ENCODE measurements around the gene CPXM2.

CPXM2 gene

GRCh38 chr10:123891144-123892071, at the start of gene CPXM2:
CPXM2 (minus strand) TSS chr10:123891807; CDS start chr10:123891659, 148 bp downstream.
- DNase-seq, result peak; percentile 47

DNA sequence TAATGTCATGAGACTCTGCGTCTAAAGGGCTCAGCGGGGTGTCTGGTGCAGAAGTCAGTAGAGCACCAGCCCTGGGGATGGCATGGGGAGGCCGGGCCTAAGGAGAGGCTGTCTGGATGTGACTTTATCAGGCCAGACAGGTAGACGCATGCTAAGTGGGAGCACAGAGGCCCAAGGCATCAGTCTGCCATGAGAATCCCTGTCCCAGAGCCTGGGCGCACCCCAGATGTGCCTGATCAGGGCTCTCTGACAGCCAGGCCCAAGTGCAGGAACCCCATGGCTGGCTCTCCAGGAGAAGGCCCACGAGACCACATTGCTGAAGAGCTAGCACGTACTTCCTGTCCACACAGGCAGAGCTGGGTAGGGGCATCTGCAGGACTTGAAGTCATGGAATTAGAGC, 48.0 kb upstream of the CPXM2 start:
- no peak for DNase-seq

DNA sequence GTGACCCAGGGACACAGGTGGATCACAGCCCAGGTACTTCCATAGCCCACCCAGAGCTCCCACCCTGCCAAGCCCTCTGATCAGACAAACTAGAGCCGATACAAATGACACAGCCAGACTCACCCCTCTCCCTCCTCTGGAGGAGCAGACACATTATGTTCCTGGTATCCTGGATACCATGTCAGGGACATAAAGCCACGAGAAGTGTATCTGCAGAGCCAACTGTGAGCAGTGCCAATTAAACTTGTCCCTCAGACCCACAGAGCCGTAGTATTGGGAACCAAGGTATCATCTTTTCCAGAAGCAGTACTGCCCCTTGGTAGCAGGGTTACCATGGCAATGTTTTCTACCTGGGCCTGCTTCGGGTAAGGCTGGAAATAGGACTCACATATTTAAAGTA, 47.3 kb upstream of the CPXM2 start:
- no peak for DNase-seq

DNA sequence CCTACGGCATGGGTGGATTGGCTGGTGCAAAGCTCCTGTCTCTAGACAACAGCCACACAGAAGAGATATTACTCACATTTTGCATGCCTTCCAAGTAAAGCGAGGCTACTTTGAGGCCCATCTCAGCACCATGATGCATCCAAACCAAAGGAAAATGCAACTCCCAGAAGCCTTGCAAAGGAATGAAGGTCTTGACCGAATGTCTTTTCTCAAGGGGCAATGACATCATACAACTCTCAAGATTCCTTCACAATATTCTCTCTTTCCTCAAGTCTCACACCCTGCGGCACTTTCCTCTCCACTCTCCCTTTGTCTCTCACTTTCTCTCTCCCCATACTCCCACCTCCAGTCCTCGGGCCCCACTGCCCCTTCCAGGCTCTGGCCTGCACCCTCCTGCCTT, 44.8 kb upstream of the CPXM2 start:
- peak; percentile 38 for DNase-seq

DNA sequence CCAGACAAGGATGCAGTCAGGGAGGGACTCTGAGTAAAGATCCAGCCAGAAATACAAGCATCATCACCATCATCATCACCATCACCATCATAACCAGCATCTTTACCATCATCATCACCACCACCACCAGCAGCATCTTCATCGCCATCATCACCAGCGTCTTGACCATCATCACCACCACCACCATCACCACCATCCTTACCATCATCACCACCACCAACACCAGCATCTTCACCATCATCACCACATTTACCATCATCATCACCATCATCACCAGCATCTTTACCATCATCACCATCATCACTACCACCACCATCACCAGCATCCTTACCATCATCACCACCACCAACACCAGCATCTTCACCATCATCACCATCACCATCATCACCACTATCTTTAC, 44.1 kb upstream of the CPXM2 start:
- DNase-seq, result no peak

GRCh38 chr10:123934846-123935245, 43.2 kb upstream of the CPXM2 start:
- no peak for DNase-seq

- DNase-seq, result peak; percentile 93
These were observed 38.9 kb upstream of the CPXM2 start for GRCh38 chr10:123930340-123931001.

DNA sequence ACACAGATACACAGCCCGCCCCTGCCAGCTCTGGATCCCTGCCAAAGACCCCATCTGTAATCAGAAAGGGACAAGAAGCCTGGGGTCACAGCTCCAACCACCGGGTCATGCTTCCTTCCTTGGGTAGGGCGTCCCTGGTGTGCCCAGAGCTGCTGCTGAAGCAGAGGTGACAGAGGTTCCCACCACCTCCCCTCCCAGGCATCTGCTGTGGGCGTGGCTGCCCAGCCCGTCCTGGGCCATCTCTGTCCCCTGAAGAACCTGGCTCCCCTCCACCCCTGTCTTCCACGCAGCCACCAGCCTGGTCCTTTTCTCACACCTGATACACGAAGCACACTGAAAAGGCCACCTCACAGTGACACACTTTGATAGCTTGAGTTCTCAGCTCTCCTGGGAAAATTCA, 38.2 kb upstream of the CPXM2 start:
- no peak for DNase-seq

GRCh38 chr10:123928427-123928826, 36.8 kb upstream of the CPXM2 start:
- DNase-seq, result no peak

- peak; percentile 74 for DNase-seq
These were observed 35.0 kb upstream of the CPXM2 start for GRCh38 chr10:123926401-123927264.

DNA sequence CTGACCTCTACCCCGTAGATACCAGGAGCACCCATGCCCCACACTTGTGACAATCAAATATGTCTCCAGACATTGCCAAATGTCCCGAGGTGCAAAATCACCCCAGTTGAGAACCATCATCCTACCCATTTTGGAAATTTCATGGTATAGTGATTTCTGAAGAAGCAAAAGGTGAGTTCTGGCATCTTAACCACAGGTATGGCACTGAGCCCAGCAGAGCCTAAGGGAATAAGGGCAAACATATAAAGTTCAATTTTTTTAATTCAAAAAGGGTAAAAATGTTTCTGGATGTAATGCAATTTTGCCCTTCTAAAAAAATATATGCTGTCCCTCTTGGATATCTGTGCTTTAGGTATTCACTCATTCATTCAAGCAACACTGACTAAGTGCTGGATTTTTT, 30.5 kb upstream of the CPXM2 start:
- DNase-seq, result no peak

DNA sequence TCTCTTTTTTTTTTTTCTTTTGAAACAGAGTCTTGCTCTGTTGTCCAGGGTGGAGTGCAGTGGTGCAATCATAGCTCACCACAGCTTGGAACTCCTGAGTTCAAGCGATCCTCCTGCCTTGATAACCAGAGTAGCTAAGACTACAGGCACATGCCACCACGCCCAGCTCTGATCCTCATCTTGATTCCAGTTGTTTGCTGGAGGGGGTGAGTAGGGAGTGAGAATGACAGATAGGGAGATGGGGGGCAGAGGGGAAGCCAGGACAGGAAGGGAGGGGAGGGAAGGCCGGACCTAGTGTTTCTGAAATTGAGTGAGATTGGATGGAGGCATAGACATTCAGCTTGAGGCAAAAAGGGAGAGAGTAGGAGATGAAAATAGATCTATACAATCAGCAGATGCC, 25.2 kb upstream of the CPXM2 start:
- no peak for DNase-seq

DNA sequence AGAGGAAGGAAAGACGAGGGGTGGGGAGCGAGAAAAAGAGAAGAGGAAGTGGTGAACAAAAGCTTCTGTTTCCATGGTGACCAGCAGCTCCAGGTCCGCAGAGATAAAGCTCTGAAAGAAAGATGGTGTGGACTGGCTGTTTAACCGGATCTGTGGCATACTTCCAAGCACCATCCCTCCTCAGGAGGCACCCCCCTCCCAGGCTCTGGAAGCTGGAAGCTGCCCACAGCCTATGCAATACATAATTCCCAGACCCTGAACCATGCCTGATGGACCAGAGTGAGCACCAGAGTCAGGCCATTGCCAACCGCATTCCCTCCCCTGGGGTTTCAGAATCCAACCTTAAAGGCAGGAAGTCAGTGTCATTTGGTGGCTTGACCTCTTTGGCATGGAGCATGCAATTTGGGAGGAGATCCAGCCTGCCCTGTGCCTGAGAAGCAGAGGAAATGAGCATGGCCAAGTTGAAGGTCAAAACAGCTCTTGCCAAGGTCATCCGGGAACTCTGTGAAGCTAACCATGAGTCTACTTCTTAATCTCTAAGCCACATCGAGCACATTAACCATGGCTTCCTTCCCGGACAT, 22.2 kb upstream of the CPXM2 start:
- no peak for DNase-seq

- no peak for DNase-seq
These were observed 21.3 kb upstream of the CPXM2 start for GRCh38 chr10:123912871-123913270.

DNA sequence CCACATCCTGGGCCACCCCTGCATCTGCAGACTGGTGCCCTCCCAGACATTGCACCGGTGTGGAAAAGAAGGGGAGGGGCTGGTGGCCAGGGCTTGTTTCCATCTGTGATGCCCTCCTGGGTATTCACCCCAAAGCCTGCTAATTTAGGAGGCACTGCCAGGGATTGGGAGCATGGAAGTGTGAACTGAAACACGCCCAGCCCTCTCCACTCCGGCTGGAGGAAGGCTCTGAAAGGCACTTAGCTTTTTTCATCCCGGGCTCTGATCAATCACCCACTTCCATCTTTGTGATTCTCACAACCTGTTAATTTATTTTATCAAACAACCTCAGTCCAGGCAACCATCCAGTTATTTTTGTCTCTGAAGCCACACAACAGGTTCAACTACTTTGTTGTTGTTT, 20.9 kb upstream of the CPXM2 start:
- no peak for DNase-seq

GRCh38 chr10:123911866-123912265, 20.3 kb upstream of the CPXM2 start:
- DNase-seq, result no peak

DNA sequence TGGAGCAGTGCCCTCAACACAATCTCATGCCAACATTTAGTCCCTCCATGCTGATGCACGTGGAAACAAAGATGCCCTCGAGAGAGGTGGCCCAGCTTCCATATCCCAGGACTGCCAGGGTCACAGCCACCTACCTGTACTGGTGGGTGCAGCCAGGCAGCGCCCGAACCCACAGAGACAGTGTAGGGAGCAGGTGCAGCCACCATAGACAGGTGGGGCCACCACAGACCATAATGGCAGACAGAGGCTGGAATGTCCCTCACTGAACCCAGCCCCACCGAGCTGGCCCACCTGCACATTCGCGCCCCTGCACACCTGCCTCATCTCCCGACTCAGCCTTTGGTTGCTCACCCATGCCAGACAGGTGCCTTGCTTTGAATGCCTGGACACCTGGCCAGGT, 18.3 kb upstream of the CPXM2 start:
- no peak for DNase-seq

GRCh38 chr10:123909426-123909825, 17.8 kb upstream of the CPXM2 start:
- no peak for DNase-seq

GRCh38 chr10:123908379-123908778, 16.8 kb upstream of the CPXM2 start:
- no peak for DNase-seq

DNA sequence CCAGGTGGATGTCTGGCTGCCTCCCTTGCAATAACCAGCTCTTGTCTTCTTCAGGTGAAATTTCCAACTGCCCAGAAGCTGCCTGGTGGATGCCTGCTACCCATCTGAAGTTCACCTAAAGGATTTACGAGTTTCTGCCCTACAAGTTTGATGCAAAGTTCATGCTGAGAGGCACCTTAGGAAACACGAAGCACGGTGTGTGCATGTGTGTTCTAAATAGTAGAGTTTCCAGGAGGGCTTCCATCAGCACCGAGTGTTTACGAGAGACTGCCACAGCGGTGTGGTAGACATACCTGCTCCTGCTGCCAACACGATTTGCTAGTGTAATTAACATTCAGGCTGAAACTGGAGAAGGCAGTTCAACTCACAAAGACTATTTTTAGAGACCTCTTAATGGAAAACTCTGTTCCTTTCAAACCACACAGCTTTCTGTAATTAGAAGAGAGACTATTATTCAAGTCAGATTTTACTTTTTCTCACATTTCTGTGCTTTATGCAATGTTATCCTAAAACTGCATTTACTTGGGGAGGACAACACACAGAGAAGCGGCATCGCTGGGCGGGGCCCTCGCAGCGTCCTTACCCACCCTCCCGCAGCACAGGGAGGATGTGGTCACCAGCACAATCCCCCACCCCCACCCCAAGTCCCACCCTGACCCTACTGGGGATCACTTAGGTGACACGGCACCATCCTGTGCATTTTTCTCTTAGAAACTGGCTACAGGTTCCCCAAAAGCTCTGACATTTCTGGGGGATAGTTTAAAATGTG, 15.5 kb upstream of the CPXM2 start:
- DNase-seq, result no peak

GRCh38 chr10:123906296-123906695, 14.7 kb upstream of the CPXM2 start:
- DNase-seq, result peak; percentile 41

- DNase-seq, result no peak
These were observed 13.3 kb upstream of the CPXM2 start for GRCh38 chr10:123904834-123905409.
